NCI-H748 (cell line): ENCODE results near the gene ZNF469.

Experiments used
- DNase-seq: peaks from one replicate; lab custom pipeline; 2025; ENCODE audit not compliant: unreplicated experiment; lab: John Stamatoyannopoulos, UW

The ZNF469 gene, protein sequence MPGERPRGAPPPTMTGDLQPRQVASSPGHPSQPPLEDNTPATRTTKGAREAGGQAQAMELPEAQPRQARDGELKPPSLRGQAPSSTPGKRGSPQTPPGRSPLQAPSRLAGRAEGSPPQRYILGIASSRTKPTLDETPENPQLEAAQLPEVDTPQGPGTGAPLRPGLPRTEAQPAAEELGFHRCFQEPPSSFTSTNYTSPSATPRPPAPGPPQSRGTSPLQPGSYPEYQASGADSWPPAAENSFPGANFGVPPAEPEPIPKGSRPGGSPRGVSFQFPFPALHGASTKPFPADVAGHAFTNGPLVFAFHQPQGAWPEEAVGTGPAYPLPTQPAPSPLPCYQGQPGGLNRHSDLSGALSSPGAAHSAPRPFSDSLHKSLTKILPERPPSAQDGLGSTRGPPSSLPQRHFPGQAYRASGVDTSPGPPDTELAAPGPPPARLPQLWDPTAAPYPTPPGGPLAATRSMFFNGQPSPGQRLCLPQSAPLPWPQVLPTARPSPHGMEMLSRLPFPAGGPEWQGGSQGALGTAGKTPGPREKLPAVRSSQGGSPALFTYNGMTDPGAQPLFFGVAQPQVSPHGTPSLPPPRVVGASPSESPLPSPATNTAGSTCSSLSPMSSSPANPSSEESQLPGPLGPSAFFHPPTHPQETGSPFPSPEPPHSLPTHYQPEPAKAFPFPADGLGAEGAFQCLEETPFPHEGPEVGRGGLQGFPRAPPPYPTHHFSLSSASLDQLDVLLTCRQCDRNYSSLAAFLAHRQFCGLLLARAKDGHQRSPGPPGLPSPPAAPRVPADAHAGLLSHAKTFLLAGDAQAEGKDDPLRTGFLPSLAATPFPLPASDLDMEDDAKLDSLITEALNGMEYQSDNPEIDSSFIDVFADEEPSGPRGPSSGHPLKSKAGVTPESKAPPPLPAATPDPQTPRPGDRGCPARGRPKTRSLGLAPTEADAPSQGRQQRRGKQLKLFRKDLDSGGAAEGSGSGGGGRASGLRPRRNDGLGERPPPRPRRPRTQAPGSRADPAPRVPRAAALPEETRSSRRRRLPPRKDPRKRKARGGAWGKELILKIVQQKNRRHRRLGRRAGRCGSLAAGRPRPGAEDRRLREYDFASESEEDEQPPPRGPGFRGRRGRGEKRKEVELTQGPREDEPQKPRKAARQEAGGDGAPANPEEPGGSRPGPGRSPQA (N-terminal part only)

DNA sequence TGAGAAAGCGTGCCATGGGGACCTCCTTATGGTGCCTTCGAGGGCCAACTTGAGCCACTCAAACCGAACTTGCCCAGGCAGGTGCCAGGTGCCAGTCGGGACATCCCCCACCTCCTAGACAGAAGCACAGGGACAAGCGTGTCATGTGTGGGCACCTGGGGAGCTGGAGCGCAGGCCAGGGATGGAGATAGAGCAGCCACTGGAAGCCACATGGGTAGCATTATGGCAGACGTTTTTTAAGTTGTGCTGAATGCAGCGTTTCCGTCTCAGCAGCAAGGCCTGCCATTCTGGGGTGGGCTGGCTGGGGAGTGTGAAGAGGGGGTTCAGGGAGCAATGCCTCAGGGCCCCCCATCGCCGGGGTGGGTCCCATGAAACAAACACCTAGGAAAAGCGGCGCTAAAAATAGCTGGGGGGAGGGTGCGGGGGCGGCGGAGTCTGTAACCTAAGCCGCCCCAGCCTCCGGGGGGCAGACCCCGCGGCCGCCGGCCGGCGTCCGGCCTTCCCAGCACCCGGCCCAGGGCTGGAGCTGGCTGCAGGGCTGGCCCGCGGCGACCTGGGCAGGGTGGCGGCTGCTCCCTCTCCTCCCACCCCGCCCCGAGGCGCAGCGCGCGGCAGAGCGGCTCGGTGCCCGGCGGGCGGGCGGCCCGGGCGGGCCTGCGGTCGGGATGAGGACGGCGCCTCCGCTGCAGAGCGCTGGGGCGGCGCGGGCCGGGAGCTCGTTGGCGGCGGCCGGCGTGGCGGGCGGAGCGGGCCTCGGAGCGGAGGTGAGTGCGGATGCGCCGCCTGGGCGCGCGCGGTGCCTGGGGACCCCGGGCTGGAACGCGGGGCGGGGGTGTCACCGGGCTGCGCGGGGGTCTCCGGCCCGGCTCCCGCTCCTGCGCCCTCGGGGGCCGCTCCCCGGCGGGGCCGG lies at the start of gene ZNF469:
Gene ZNF469 (plus strand): TSS at position 469 of the 910 bp plus-strand sequence. CDS start 44,512 bp downstream, outside the sequence.
- DNase-seq = peak; percentile 7

DNA sequence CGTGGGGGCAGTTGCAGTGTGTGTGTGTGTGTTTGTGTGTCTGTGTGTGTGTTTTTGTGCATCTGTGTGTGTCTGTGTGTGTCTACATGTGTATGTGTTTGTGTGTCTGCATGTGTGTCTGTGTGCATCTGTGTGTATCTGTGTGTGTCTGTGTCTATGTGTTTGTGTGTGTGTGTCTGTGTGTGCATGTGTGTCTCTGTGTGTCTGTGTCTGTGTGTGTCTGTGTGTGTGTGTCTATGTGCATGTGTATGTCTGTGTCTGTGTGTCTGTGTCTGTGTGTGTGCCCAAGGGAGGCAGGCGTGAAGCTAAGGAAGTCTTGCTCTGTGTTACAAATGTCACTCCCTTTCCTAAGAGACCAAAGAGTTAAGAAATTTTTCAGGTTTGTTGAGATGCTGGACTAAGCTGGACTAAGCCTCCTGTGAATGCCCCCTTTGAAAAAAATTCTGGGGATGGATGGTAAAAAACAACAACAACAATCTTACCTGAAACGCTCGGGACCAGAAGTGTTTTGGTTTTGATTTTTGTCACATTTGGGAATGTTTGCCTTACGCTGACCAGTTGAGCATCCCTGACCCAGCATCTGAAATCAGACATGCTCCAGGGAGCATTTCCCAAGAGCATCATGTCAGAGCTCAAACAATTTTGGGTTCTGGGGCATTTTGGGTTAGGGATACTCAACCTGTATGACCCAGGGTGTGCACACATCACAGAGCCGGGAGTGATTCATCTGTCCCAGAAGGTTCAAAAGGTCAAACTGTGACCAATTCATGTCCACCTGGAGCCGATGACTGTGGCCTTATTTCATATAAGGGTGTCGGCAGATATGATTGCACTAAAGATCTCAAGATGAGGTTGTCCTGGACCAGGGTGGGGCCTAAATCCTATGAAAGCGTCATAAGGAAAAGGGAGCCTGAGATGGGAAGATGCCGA lies 48.6 kb upstream of the ZNF469 start:
- no peak for DNase-seq

DNA sequence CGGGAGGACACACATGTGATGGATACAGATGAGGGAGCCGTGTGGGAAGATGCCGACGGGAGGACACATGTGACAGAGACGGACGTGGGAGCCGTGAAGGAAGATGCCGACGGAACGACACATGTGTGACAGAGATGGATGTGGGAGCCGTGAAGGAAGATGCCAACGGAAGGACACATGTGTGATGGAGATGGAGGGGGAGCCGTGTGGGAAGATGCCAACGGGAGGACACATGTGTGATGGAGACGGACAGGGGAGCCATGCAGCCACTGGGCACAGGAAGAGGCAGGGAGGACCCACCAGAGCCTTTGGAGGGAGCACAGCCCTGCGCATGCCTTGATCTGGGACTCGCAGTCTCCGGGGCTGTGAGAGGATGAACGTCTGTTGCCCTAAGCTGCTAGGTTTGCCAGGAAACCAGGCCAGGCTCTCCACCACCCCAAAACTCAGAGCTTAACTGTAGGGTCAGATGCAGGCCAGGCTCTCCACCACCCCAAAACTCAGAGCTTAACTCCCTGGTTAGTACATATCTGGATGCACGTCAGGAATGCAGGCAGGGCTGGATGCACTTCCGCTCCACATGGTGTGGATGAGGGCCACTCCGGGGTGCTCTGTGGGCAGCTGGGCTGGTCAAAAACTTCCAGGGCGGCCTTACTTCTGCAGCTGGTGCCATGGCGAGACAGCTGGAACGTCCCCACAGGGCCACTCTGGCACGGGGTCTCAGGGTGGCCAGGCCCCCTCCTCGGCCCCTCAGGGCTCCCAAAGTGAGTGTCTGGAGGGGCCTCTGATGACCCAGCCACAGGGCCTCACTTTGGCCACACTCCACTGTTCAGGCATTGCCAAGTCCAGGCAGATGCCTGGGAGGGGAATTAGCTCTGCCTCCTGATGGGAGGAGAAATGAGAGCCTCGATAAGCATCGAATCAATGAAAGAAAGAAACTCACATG lies 47.7 kb upstream of the ZNF469 start:
- DNase-seq = no peak

DNA sequence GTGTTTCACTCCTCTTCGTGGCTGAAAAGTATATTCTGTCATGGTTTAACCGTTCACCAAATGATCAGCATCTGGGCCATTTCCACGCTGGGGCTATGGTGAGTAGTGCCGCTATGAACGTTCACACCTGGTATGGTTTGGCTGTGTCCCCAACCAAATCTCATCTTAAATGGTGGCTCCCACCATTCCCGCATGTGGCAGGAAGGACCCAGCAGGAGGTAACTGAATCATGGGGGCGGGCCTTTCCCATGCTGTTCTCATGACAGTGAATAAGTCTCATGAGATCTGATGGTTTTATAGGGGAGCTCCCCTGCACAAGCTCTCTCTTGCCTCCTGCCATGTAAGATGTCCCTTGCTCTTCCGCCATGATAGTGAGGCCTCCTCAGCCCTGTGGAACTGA lies 45.7 kb upstream of the ZNF469 start:
- DNase-seq = no peak

DNA sequence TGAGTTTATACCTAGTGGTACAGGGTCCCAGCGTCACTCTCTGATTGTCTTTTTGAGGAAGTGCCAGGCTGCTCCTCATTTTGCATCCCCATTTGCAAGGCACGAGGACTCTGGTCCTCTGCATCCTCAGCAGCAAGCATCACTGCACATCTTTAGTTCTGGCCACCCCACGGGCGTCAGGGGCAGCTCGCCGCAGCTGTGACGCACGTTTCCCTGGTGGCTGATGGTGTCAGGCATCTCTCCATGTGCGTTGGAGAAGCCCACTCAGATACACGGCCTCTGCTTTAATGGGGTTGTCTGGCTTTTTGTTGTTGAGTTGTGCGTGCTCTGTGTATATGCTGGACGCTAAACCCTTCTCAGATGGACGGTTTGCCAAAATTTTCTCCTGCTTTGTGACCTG lies 45.2 kb upstream of the ZNF469 start:
- no peak for DNase-seq

DNA sequence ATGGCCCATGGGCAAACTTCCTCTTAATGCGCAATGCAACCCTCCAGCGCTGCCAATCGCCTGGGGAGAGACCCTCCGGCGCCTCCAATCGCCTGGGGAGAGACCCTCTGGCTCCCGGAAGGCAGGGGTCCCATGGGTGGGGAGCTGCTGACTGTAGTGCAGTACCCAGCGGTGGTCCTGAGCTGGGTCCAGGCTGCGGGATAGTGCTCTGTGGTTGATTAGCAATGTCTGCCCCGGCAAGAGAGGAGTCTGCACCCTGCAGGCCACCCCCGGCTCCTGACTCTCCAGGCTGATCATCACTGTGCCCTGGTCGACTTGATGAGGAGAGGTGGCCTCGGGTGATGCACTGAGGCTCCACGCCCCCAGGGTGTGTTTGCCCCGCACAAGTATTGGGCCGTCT lies 44.6 kb upstream of the ZNF469 start:
- DNase-seq = no peak

DNA sequence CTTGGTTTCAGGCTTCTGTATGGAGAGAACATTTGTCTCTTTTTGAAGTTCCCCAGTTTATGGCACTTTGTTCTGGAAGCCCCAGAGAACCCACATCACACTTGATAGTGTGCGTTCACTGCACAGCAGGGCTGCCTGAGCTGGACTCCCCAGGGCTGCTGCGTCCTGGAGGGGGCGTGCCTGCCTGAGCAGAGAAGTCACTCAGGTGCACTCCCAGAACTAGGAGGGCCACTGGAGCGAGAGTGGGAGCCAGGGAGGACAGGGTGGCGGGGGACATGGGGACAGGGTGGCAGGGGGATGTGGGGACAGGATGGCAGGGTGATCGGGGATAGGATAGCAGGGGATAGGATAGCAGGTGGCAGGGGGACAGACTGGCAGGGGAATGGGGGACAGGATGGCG lies 43.9 kb upstream of the ZNF469 start:
- DNase-seq = no peak

DNA sequence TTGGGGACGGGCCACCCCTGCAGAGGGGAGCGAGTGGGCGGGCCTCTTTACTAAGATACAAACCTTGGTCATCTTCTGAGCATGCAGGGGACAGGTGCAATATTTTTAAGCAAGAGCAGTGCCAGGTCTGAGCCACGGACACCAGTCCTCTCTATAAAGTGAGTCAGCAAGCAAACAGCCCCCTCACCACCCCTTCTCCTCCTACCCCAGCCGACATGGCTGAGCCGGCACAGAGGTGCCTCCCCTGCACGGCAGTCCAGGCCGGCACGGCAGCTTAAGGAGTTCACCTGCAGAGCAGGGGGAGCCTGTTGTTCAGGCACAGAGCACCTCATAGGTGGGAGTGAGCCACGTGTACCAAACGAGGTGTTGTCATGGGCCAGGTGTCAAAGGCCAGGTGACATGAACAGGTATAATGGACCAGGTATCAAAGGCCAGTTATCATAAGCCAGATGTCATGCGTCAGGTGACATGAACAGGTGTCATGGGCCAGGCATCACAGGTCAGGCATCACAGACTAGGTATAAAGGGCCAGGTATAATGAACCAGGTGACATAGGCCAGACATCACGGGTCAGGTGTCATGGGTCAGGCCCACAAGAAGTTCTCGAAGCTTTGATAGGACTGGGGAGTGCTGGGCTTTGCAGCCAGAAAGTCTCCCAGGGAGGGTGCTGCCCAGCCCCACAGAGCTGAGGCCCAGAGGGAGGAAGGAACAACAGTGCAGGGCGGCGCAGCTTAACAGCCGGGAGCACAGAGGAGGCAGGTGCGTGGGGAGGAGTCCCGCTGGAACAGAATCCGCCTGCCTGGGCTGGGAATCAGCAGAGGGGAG lies 42.6 kb upstream of the ZNF469 start:
- peak; percentile 26 for DNase-seq

DNA sequence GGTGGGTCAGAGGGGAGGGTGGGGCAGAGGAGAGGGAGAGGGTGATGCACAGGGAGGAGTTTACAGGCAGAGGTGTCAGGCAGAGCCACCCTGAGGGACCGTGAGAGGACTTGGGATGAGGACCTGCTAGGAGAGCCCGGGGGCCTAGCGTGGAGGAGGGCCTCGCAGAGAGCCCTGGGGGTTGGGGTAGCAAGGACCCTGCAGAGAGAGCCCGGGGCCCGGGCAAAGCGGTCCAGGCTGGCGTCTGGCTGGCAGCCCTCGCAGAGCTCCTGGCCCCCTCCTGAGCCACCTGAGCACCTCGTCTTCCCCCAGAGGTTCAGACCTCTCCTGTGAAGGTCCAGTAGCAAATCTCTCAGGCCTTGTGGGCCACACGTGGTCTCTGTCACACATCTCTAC lies 42.0 kb upstream of the ZNF469 start:
- DNase-seq = no peak

DNA sequence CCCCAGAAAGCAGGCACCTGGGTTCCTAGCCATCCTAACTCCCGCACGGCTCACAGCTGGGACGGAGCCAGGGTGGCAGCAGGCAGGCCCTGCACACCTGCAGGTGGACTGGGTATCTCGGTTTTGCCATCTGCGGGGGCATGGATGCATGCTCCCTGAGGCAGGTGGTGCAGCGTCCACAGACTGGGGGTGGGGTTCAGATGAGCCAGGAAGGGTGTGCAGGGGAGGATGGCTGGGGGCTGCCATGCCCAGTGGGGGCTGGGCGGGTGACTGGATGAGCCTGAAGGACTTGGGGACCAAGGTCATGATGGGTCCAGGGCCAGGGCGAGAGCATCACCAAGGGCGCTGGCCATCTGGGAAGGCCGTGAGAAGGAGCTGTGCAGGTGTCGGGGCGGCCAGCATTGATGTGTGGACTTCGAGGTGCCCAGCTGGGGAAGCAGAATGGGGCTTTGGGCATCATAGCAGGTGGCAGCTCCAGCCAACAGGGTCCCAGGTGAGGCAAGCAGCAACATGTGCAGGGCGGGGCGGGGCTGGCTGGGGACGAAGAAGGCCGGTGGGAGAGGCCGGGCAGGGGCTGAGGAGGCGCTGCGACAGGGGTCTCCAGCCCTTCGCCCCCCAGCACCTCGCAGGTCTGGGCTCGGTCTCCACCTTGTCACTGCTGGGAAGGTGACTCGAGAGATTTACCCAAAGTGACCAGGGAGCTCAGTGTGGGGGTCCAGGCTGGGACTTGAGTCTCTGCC lies 41.0 kb upstream of the ZNF469 start:
- no peak for DNase-seq

DNA sequence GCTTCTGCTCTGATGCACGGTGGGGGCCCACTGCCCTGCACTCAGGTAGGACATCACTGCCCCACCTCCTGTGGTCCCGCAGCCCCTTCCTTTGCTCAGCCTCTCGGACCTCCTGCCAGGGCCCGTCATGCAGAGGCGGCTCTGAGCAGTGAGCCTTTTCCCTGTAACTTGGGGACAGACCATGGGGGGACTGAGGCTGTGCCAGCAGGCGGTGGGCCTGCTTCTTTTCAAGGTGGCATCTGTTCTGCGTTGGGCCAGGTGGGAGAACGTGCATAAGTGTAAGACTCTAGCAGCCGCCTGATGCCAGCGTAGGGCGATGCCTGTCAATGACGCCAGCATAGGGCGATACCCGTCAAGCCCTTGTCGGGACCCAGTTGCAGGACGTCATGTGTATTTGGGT lies 40.3 kb upstream of the ZNF469 start:
- no peak for DNase-seq

DNA sequence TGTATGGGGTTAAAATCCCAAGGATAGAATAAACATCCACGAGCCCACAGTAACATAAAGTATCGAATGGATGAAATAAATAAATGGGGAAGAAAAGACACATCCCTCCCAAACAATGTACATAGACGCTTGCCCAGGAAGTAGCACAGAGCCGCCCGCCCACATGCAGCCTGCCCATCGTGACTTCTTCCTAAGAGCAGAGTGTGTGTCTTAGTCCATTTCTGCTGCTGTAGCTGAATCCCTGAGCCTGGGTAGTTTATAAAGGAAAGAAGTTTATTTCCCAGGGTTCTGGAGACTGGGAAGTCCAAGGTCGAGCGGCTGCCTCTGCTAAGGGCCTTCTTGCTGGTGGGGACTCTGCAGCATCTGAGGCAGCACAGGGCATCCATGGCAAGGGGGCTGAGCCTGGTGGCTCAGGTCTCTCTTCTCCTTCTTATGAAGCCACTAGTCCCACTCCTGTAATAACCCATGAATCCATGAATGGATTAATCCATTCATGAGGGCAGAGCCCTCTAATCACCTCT lies 39.4 kb upstream of the ZNF469 start:
- no peak for DNase-seq

DNA sequence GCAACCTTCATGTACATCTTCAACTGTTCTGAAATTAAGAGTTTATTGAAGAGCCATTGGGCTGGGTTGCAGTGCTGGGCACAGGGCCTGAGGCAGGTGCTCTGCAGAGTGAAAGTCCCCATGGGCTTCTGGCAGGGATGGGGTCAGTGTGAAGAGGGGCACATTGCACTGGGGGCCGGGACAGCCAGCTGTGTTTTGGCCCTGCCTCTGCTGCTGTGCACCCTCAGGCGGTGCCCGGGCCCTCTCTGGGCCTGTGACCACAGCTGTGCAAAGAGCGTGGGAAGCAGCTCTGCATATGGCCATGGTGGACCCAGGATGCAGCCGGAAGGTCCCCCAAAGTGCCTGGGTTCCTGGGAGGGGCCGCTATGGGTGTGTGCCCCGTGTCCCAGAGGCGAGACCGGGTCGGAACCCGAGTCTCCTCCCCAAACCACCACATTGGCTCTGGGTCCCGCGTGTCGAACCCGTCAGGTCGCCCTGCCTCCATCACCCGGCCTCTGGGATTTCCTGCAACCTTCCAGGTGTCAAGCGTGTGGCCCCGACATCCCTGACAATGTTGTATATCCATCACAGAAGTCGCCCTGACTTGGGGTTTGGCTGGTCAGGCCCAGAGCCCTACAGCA lies 38.2 kb upstream of the ZNF469 start:
- DNase-seq = no peak

DNA sequence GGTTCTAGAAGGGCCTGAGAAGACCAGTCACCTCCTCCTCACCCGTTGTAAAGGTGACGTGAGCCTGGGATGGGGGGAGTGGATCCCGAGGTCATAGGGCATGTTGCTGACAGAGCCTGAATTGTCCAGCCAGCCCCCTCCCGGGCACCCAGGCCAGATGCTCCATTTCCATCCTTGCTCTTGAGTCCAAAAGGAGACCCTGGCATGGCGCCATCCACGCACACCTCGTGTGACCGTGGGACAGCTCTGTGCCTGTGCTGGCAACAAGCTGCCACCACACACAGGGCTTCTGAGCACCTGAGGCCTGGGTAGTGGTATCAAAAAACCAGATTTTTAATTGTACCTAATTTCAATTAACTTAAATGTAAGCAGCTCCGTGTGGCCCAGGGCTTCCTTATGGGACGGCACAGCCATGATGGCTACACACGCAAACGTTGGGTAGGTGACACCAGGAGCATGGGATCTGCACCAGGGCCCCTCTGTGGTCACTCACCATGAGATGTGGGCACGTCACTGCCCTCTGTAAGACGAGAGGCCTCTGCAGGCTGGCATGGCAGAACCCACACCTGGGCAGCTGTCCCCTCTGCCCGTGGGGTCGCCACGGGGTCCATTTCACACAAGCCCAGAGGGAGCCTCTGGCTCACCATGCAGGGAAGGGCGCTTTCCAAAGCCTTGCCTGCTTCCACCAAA lies 37.6 kb upstream of the ZNF469 start:
- no peak for DNase-seq

DNA sequence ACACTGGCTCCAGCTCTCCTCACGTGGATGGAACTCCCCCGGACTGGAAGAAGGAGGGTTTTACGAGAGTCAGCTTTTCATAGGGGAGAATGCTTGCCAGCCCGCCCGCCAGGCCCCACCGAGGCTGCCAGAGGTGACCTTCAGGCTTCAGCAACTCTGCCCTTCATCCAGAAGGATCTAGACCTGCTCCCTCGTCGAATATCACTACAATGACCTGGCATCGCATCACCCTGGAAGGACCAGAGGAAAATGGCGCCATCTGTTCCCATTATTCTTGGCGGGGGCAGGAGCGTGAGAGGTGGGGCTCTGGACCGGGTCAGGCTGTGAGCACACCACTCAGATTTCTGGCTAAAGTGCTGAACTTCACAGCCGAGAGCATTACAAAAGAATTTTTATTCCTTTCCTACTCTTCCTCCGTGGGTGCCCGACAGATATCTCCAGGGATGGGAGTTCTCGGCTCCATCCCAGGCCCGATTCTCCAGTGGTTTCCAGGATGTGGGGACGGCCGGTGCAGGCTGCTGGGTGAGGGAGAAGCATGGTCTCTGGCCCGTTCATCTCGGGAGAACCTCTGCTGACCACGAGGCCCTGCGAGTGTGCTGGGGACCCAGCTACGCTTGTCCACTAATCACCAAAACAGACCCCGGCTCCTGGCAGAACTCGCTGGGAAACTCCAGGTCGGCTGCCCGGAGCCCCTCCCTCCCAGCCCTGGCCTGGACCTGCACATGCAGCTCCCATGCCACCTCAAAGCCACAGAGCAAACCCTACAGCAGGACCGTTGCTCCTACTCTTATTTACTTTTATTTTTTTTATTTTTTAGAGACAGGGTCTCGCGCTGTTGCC lies 36.8 kb upstream of the ZNF469 start:
- no peak for DNase-seq
